ENCODE data around the gene PON3.

Gene PON3

DNA sequence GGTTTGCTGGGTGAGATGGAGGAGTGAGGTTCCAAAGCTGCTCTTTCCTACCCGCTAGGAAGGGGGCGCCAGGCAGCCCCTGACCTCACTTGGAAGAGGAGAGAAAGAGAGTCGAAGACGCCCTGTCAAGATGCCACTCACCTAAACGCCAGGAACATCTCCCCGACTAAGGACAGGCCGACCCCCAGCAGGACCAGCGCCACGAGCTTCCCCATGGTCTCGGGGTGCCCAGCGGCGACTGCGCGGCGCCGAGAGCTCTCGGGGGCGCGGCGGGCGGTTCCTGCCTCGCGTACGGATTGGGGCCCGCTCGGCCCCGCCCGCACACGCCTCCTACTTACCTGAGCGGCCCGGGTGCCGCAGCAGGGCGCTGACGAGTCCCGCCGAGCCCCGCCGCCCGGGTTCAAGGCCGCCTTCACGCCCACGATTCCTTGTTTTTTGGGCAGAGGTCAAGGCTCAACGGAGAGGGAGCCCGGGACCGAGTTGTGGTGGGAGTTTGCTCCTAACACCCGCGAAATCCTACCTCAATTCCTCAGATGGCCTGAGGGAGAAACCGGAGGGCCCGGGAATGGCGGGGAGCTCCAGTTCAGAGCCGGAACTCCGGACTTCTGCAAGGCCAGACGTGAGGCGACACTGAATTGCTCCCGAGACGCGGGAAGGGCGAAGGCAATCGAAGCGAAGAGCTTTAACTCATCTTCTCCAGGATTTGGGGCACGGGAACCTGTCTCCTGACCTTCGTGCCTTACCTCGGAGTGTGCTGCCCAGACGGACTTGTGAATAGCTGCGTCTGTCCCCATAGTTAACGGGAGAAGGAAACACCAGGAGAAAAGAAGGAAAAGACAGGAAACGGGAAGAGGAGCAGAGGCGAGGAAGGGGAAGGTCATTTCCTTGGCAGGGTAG lies at the start of gene PON3:
TSS of gene PON3 (minus strand) at position 240 of the 897 bp plus-strand sequence. CDS start at position 215, 25 bp downstream.
- peak; percentile 26 for DNase-seq

DNA sequence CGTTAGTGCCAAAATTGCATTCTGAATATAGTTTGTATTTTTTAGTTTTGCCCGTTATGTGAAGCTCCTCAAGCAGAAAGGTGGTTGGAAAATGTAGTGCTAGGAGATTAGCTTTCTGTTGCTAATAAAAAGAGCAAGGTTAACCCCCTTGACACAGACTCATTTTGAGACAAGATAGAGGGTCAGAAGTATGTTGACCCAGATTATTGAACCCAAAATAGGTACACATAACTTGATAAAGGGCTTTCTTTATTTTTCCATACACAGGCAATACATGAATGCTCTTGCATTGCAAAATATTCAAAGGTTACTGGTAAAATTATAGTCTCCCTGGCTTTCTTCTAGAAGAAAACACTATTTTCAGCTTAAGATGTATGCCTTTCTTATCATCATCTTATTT lies 48.6 kb upstream of the PON3 start:
- no peak for DNase-seq

DNA sequence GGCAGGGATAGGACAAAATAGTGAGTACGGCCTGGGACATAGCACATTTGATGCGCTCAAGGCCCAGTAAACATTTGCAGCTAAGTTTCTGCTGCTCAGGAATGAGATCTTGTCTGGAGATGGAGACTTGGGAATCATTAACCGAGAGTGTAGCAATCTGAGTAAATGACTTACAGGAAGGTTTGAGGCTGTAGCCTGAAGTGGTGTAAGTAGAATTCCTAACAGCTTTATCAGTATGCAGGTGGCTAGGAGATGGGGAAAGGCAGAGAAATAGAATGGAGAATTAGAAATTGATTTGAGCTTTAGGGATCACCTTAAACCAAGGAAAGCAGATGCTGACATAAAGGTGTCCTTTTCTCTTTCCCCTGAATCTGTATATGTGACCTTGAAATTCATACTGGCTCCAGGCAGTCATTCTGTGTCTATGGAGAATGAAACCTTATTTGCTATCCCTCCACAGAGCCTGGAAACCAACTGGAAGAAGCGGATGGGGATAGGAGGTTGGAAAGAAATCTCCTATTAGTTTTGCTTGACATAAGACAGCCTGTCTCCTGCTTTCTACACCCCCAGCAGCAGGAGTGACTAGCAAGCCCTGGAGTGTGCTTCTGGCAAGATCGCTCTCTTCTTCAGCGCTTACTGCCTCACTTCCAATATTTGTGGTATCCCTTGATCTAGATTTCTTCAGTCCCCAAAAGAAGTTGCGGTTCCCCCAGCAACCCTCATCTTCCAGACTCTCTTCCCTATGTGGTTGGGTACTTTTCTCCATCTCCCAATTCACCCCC lies 45.1 kb upstream of the PON3 start:
- DNase-seq: no peak

DNA sequence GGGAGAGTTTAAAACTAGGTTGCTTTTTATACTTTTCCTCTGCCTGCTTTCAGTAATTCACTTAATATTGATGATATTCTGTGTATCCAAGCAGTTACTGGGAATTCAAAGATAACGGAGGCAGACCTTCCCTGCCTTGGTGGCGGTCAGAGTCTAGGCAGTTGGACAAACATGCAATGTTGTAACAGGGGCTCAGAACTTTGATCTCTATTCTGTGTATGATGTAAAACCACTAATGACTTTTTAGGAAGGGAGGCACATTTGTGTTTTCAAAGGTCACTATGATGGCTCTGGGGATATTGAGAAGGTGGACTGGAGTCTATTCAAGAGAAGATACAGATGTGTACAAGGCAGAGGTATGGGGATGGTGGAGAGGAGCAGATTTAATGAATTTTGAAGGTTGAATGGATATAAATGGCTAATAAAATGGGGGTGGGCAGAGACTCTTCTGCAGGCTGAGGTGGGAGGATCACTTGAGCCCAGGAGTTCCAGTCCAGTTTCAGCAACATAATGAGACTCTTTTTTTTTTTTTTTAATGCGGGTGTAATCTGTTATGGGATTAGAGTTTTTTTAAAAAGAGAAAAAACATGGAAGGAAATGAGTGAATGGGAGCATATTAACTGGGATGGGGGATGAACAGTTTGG lies 44.3 kb upstream of the PON3 start:
- DNase-seq: no peak

DNA sequence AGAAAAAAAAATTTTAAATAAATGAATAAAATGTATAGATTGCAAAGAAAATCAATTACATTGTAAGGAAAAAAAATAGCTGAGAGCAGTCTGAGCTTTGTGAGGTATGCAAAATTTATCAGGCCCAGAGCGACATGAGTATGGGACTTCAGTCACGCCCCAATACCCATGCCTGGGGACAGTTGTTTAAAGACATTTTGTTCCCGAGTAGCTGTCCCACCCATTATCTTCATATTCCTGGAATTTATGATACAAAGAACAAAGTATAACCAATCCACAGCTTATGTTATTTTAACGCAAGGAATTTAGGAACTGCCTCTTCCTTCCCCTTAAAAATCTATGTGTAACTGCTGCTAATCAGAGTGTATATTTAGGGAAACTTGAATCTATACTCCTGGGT lies 40.2 kb upstream of the PON3 start:
- DNase-seq: no peak

DNA sequence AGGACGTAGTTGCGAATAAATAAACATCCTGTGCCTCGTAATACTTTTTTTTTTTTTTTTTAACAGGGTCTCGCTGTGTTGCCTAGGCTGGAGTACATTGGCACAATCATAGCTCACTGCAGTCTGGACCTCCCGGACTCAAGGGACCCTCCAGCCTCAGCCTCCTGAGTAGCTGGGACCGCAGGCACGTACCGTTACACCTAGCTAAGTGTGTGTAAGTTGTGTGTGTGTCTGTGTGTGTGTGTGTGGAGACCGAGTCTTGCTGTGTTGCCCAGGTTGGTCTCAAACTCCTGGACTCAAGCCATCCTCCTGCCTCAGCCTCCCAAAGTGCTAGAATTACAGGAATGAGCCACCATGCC lies 39.2 kb upstream of the PON3 start:
- no peak for DNase-seq

DNA sequence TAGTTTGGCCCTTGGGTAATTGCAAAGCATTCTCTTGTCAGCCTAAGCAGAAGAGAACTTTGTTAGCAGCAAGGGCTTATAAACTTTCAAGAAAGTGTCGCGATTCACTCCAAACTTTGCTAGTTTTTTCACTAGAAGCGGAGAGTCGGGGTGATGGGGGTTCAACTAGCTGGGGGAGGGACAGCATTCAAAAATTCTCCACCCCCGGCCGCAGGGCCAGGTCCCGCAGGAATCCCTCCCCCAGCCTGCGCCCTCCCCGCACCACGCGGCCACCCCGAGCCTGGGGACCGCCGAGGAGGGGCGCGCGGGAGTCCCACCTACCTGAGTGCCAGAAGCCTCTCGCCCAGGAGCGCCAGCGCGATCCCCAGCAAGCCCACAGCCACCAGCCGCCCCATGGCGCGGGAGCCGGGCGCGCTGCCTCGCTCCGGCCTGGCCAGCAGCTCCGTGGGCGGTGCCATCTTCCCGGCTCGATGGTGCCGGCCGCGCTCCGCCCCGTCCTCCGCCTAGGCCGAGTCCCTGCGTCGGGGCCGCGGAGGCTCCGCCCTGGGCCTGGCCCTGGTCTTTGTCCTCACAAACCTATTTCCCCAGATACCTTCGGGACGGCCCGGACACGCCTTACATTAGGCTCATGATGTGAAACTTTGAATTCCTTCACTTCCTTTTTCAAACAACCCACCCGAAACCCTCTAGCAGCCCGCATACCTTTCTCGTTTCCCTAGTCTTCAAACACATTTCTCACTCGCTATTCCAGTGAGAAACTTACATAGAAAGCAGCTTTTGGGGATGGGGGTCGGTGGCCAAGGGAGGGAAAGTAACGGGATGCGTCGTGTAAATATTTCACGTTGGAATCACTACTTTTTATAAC lies 38.6 kb upstream of the PON3 start, which contains the start of gene PON2:
TSS of gene PON2 (minus strand) at position 472 of the 865 bp plus-strand sequence. CDS start at position 395, 77 bp downstream.
- DNase-seq: peak; percentile 39

DNA sequence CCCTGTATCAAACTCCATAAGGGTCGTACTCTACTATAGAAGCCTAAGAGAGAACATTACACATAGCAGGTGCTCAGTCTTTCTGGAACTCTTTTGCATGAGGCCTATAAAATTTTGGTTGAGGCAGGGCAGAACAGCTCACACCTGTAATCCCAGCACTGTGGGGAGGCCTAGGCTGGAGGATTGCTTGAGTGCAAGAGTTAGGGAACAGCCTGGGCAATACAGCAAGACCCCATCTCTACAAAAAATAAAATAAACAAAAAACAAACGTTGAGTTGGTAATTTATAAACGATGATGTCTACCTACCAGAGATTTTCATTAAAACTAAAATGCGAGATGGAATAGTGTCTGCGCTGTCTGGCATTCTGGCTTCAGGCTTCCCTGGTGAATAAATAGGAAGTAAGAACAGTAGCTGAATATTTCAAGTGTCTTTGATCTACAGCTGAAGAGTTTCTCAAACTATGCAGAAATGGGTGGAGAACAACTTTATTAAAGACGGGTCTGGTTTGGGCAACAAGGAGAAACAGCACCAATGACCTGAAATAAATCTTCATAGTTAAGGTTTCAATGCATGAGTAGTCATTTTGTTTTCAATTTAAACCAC lies 37.9 kb upstream of the PON3 start:
- DNase-seq: no peak

DNA sequence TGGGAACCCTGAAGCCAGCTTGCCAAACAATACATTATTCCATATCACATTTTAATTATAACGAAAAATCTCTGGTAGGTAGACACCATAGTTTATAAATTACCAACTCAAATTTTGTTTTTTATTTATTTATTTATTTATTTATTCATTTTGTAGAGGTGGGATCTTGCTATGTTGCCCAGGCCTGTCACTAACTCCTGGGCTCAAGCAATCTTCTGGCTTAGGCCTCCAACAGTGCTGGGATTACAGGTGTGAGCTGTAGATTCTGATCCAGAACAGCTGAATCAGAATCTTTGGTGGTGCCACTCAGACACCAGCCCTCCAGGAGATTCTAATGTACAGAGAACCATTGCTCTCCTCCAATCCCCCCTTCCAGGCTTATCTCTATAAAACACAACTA lies 37.0 kb upstream of the PON3 start:
- DNase-seq: no peak

DNA sequence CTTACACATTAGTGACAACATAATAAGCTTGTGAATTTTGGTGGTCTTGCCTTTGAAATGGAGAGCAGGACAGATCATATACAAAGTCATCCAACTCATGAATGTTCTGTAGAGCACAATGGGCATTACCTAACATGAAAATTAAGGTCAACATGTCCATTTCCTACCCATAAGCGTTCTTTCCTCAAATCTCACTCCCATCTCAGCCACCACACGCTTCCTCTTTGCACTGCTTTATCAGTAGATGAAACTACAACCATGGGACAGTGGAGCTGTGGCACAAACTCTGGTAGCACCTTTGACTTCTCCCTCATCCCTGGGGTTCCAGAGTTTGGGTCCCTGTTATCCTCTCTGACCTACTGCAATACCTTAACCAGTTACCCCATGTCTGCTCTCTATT lies 36.4 kb upstream of the PON3 start:
- no peak for DNase-seq

DNA sequence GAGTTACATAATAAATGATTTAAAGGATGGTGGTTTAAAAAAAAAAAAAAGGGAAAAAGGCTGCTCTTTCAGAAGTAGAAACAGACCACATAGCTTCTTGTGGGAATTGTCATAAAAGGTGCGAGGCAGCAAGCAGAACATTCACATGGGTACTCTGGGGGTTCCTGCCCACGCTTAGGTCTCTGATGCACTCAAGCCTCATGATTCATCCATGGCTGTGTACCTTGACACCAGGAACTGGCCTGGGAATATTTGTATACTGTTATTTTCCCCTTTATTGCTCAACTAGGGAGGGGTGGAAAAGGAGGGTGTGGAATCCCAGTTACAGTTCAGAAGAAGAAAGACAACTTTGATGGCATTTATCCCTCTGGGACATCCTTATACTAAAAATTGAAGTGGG lies 34.7 kb upstream of the PON3 start:
- DNase-seq: no peak

DNA sequence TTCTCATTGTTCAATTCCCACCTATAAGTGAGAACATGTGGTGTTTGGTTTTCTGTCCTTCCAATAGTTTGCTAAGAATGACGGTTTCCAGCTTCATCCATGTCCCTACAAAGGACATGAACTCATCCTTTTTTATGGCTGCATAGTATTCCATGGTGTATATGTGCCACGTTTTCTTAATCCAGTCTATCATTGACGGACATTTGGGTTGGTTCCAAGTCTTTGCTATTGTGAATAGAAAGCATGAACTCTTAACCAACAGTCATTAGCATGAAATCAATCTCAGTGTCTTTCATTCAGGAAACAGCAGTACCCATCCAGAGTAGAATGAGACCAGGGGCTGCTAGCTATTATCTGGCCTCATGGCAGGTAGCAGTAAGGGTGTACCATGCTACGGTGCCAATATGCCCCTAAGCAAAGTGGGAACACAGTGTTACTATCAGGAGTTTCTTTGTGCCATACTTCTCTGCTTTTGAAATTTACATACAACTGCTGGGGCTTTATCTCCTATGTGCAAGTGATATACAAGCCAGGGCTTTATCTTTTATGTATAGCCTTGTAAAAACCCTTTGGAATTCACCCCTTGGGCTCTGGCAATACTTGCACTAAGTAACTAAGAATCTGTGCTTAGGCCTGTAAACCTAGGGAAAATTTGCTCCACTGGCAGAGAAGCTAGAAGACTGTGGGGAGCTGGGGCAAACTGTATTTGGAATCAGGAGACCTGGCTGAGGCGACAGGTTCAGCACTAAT lies 33.2 kb upstream of the PON3 start:
- no peak for DNase-seq

DNA sequence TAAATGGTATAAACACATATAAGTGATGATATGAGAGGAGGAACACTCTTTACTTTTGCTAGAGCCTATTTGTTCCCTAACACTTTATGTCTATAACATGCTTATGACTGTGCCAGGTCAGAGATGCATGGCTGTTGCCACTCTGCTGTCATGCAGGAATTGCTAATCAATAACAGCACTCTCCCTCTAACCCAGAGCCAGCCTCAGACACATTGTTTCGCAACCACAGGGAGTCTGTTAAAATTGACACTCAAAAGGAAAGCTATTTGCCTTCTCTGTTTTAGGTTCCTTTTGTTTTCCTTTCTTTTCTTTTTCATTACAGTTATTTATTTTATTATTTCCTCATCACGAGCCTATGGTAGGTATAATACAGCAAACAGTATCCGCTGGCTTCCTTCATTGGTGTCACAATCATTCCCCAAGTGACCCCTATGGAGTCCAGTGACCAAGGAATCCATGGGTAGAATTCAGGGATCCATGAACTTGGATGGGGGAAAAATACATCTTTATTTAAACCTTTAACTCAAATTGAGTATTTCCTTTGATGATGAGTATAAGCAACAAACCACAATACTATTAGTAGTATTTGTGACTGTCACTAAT lies 31.8 kb upstream of the PON3 start:
- no peak for DNase-seq

DNA sequence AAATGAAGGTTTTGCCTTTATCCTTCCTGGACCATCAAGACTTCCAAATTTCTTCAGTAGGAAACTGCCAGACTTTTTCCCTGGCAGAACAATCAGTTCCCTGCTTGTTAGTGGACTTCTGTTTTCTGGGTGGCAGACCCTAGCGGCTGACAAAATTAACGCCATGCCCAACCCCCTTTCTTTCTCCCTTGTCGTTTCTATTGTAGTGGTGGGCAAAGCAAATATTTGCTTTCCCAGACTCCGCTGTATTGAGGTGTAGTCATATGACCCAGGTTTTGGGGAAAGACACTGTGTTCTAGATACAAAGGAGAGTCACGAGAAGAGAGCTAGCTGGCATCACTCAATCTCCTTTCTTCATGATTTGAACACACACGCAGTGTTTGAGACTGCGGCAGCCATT lies 31.0 kb upstream of the PON3 start:
- DNase-seq: no peak

DNA sequence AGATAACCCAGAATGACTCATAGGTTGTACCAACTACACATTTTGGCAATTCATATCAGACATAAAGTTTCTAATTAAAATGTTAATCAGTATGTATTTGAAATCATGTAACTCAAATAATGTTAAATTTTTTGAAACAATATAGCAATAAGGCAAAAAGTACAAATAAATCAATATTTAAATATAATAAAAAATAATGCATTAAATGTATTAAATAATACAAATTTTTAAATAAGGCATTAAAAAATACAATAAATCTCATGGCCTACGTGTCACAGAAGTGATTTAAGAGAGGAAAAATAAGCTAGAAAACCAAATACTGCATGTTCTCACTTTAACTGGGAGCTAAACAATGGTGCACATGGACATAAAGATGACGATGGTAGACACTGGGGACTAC lies 29.5 kb upstream of the PON3 start:
- DNase-seq: no peak

DNA sequence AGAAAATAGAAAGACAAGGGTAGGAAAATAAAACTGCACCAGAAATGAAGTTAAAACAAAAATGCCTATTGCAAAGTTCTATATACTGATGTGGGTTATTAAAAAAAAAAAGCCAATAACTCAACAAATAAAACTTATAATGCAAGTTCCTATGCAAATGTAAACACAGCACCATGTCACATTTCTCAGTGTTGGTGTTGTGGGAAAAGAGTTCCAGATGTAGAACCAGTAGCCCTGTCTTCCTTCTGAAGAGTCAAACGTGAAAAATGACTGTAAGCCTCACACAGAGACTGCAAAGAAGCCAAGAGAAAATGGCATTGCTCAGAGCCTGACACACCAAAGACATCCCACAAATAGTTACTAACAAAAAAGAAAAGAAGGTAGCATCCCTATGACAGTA lies 28.5 kb upstream of the PON3 start:
- no peak for DNase-seq

DNA sequence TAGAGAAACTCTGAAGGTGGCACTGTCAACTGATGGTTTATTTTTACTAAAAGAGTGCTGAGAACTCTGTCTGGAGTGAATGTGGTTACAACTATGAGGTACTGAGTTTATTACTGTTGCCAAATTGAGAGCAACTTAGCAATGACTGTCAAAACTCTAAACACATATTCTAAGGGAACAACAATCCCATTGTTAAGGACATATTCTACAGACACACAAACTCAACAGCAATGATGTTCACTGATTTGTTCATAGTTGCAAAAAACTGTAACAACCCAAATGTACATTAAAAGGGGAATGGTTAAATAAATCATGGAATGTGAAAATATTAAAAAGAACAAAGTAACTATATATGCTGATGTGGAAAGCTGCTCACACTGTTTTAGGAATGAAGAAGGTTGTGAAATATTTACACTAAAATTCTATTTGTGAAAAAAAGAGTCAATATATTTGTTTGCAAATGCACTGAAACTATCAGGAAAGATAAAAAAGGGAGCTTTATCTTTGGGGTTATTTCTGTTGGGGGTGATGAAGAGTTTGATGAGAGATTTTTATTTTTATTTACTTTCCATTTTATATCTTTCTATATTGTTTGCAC lies 25.8 kb upstream of the PON3 start:
- DNase-seq: no peak

DNA sequence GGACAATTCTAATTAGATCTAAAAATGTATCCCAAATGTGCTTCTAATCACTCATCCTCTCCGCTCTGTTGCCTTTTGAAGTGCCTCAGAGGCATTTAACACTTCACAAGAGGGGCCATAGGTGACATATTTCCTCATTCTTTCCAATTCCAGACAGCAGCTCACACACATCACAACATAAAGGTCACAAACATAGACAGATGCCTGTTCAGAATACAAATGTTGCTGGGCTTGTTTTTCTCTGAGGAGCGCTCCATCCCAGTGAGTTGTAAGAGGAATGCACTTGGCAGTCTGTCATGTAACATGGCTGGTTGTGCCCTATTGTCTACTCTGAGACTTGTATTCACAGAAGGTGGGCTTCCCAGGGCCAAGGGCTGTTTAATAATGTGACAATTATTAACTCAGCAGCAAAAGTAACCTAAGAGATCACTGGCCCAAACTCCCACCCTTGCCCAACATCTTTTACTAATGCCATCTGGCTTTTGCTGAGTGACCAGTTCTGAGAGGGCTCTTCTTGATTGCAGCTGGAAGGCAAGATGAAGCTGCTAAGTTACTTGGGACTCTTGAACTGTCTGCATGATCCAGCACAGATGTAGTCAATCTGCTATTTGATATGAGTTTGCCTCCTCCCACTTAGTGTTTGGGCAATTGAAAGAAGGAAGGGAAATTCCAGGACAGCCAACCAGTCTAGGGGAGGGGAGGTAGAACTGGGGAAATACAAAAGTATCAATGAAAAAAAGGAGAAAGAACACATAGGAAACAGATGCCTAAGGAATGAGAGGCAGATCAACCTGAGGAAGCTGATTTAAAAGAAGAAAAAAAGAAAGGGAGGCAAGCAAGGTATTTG lies 25.0 kb upstream of the PON3 start:
- no peak for DNase-seq

DNA sequence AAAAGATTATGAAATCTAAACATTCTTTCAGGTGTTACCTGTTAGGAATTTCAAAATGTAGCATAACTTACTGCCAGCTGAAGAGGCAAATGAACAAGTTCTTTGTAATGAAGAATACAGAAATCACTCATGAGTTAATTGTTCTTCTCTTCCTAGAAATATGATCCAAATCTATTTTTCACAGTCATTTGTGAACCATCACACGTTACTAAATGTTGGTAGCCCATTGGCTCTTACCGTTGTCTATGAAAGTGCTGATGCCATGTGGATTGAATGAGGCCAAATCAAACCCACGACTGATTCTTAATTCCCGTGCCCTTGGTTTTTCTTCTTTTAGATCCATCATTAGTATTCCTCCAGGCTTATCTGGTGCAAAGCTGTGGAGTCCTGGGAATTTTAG lies 15.9 kb upstream of the PON3 start:
- no peak for DNase-seq

DNA sequence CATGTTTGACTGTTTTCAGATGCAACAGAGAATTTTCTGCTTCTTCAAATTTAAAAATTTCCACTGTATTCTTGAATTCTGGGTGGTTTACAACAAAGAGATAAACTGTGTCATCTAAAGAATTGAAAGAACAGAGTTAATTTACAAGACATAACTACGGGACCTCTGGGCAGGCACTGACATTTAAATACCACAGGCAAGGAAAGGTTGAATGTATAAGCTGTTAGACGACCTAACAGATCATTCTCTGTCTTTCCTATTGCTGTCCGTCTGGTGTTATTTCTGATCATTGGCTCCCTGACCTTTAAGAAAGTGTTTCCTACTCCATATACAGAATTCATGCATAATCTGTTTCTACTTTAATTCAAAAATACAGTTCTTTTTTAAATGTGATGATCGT lies 15.5 kb upstream of the PON3 start:
- no peak for DNase-seq
